ENCODE data around the gene TTC23. TPM values are rescaled to one million over a fixed set of nuclear protein-coding genes. Genes with fewer than 3 reads are reported as not detected.

TTC23 gene
- polyA plus RNA-seq, 1 donor (not counting 4 experiments of a cell fraction or from before 2014, with no cell fraction given) = 6.7 TPM

GRCh38 chr15:99090011-99090699 lies 159.2 kb downstream of the TTC23 start:
- Histone ChIP-seq H2AFZ (ENCODE audit: control insufficient read depth, low read length) (no peak overlapping the region), H3K79me2 (ENCODE audit: control insufficient read depth, insufficient read depth, low read length) (no peaks in the 10 kb centered on the region), H3K9me3 (ENCODE audit: control insufficient read depth, low read depth, low read length) (no peaks in the 10 kb centered on the region), H3K9me1 (ENCODE audit: control insufficient read depth, extremely low read depth, insufficient read depth, low read length) (no peaks in the 10 kb centered on the region), H3K4me2 (ENCODE audit: control insufficient read depth, extremely low read depth, insufficient read depth, low read depth, low read length) (no peak overlapping the region), H3K9ac (ENCODE audit: control insufficient read depth, extremely low read depth, insufficient read depth, low read length) (no peak overlapping the region), H3K4me3 (ENCODE audit: control insufficient read depth in 2 of 3, extremely low read depth in 1 of 3, insufficient read depth in 2 of 3, low read depth in 1 of 3, low read length in 3 of 3) (no peak overlapping the region), H3K4me1 (ENCODE audit: control insufficient read depth, extremely low read depth, insufficient read depth, low read length) (no peaks in the 10 kb centered on the region), H3K27ac (ENCODE audit: control insufficient read depth, insufficient read depth, low read length) (no peak overlapping the region), H4K20me1 (ENCODE audit: control insufficient read depth, extremely low read depth, insufficient read depth, low read length) (no peaks in the 10 kb centered on the region), H3K36me3 (ENCODE audit: control insufficient read depth in 2 of 2, extremely low read depth in 1 of 2, insufficient read depth in 2 of 2, low read length in 2 of 2) (no peaks in the 10 kb centered on the region), H3K27me3 (ENCODE audit: control insufficient read depth, extremely low read depth, insufficient read depth, low read length) (no peaks in the 10 kb centered on the region)
- no peak for TF ChIP-seq EZH2 (IDR thresholded peaks at IDR 0.05; ENCODE audit: low read length)
- DNase-seq (ENCODE audit: low read depth, low spot score) (no peak), FAIRE-seq (no peak)
- dilution Hi-C loops (cut with MboI; ENCODE audit: extremely low pct_ligation_motif_present, low sequenced_read_pairs) = no loop called here

GRCh38 chr15:99087405-99087943 lies 161.9 kb downstream of the TTC23 start:
- H3K36me3 ChIP-seq (ENCODE audit: control insufficient read depth in 2 of 2, extremely low read depth in 1 of 2, insufficient read depth in 2 of 2, low read length in 2 of 2) = no peaks in the 10 kb centered on the region
- no peak overlapping the region for H3K4me3 ChIP-seq (ENCODE audit: control insufficient read depth in 2 of 3, extremely low read depth in 1 of 3, insufficient read depth in 2 of 3, low read depth in 1 of 3, low read length in 3 of 3)
- H3K9ac ChIP-seq (ENCODE audit: control insufficient read depth, extremely low read depth, insufficient read depth, low read length) = no peak overlapping the region
- no peaks in the 10 kb centered on the region for H3K4me1 ChIP-seq (ENCODE audit: control insufficient read depth, extremely low read depth, insufficient read depth, low read length)
- FAIRE-seq = no peak
- no peak overlapping the region for H3K27ac ChIP-seq (ENCODE audit: control insufficient read depth, insufficient read depth, low read length)
- TF ChIP-seq EZH2 (IDR thresholded peaks at IDR 0.05; ENCODE audit: low read length) (no peak), CTCF (optimal IDR thresholded peaks at IDR 0.05 in 1 of 3, IDR thresholded peaks at IDR 0.05 in 1 of 3, conservative IDR thresholded peaks at IDR 0.05 in 1 of 3; ENCODE audit: extremely low read depth in 1 of 3, insufficient read depth in 2 of 3, low read length in 3 of 3) (no peak)
- H2AFZ ChIP-seq (ENCODE audit: control insufficient read depth, low read length) = no peak overlapping the region
- H3K4me2 ChIP-seq (ENCODE audit: control insufficient read depth, extremely low read depth, insufficient read depth, low read depth, low read length) = no peak overlapping the region
- no peak for DNase-seq (ENCODE audit: low read depth, low spot score)
- H3K9me1 ChIP-seq (ENCODE audit: control insufficient read depth, extremely low read depth, insufficient read depth, low read length) = no peaks in the 10 kb centered on the region
- dilution Hi-C loops (cut with MboI; ENCODE audit: extremely low pct_ligation_motif_present, low sequenced_read_pairs) = no loop called here
- H3K79me2 ChIP-seq (ENCODE audit: control insufficient read depth, insufficient read depth, low read length) = no peaks in the 10 kb centered on the region
- no peaks in the 10 kb centered on the region for H3K27me3 ChIP-seq (ENCODE audit: control insufficient read depth, extremely low read depth, insufficient read depth, low read length)
- H4K20me1 ChIP-seq (ENCODE audit: control insufficient read depth, extremely low read depth, insufficient read depth, low read length) = no peaks in the 10 kb centered on the region
- no peaks in the 10 kb centered on the region for H3K9me3 ChIP-seq (ENCODE audit: control insufficient read depth, low read depth, low read length)
